Activated CD4-positive, alpha-beta T cell treated with anti-CD3 and anti-CD28 coated beads for 24 hours (primary cell): Measurements from ENCODE around the gene ZDHHC18.
"Not testable (repeated sequence)": the region's sequence is repeated elsewhere in the genome, so short reads cannot be mapped to it uniquely, and the experiment has no call there.

ENCODE experiments used
- DNase-seq, 2 donors: peaks; one replicate each; pipeline ENCODE4 v3.0.0-alpha.2; 2020; ENCODE audit warnings: low read depth in 2 of 2

The ZDHHC18 gene

GRCh38 chr1:26791148-26791547 is 35.3 kb upstream of the ZDHHC18 start:
- DNase-seq, result no peak

GRCh38 chr1:26791626-26792025 is 34.9 kb upstream of the ZDHHC18 start:
- no peak for DNase-seq

DNA sequence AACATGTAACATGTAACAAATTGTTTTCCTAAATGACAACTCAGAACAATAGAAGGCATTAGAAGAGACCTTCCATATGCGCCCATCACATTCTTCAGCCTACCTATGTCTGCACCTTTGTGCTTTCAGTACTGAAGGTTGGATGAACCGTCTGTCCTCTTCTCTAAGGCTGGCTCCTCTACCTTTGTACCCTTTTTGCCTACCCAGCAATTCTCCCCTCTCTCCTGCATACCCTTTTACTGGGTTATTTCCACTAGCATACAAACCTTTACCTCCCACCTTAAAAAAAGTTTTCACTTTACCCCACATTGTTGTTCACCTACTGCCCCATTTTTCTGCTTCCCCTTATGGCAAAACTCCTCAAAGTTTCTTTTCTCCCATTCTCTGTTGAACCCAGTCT is 33.6 kb upstream of the ZDHHC18 start:
- DNase-seq, result no peak

GRCh38 chr1:26794391-26794790 is 32.1 kb upstream of the ZDHHC18 start:
- no peak for DNase-seq

DNA sequence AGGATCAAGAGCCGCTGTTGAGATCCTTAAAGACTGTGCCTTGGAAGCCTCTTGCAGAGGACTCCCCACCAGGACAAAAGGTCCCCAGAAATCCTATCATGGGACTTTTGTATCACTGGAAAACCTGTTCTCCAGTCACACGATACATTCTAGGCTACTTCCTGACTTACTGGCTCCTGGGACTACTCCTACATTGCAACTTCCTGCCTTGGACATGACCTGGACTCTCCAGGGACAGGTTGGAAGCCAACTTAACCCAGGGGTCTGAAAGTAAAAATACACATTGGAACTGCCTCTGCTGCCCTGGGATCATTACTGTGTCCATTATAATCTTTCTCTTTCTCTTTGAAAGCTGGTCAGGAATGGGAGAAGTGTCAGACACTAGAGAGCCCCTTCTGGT is 28.9 kb upstream of the ZDHHC18 start:
- DNase-seq, result no peak

- no peak for DNase-seq
These were observed 26.9 kb upstream of the ZDHHC18 start for GRCh38 chr1:26799479-26800142.

DNA sequence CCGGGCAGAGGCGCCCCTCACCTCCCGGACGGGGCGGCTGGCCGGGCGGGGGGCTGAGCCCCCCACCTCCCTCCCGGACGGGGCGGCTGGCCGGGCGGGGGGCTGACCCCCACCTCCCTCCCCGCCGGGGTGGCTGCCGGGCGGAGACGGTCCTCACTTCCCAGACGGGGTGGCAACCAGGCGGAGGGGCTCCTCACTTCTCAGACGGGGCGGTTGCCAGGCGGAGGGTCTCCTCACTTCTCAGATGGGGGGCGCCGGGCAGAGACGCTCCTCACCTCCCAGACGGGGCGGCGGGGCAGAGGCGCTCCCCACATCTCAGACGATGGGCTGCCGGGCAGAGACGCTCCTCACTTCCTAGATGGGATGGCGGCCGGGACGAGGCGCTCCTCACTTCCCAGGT is 22.6 kb upstream of the ZDHHC18 start:
- DNase-seq, result not testable (repeated sequence)

GRCh38 chr1:26810105-26810504 is 16.4 kb upstream of the ZDHHC18 start:
- DNase-seq, result peak; percentile 59 to 67

GRCh38 chr1:26811057-26811456 is 15.4 kb upstream of the ZDHHC18 start:
- no peak for DNase-seq

- DNase-seq, result no peak
These were observed 14.8 kb upstream of the ZDHHC18 start for GRCh38 chr1:26811708-26812107.

DNA sequence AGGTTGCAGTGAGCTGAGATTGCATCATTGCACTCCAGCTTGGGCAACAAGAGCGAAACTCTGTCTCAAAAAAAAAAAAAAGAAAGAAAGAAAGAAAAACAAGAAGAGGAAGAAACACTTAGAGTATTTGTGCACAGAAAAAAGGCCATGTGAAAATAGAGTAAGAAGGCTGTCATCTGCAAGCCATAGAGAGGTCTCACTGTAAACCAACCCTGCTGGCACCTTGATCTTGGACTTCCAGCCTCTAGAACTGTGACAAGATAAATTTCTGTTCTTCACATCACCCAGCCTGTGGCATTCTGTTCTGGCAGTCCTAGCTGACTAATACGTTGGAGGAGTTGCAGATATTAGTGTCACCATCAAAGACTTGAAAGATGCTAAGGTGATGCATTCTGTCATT is 12.1 kb upstream of the ZDHHC18 start:
- DNase-seq, result no peak

DNA sequence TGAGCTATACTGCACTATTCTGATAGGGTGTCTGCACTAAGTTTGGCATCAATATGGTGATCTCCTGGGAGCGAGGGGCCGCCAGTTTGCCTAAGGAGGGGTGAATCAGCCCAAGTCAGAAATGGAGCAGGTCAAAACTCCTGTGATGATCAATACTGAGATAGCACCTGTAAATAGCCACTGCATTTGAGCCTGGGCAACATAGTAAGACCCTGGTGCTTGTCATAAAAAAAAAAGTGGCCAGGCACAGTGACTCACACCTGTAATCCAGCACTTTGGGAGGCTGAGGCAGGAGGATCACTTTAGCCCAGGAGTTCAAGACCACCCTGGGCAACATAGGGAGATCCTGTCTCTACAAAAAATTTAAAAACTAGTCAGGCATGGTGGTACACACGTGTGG is 11.6 kb upstream of the ZDHHC18 start:
- DNase-seq, result no peak

GRCh38 chr1:26820784-26821269 is 5.7 kb upstream of the ZDHHC18 start:
- DNase-seq, result no peak

DNA sequence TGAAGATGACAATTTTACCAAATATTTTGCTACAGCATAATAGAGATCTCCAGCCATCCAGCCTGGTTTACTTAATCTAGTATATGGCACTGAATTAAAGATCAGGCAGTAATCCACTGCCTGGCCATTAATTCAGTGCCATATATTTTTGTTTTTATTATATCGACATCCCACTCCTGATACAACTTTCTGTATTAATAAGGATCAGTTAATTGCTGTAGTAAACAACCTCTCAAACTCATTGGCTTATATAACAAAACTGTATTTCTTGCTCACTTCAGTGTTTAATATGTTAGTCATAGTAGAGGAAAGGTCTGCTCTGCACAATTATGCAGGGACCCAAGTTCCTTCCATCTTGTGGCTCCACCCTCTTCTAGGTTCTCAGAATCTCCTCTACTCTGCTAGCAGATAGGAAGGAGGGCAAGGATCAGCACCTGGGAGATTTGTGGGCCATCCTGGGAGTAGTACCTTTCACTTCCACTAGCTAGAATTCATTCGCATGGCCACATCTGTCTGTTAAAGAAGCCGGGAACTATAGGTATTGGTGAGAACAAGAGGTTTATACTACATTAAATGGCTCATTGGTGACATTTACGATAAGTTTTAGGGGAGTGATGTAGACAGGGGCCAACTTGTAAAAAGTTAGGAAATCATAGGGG is 3.6 kb upstream of the ZDHHC18 start:
- DNase-seq, result no peak

DNA sequence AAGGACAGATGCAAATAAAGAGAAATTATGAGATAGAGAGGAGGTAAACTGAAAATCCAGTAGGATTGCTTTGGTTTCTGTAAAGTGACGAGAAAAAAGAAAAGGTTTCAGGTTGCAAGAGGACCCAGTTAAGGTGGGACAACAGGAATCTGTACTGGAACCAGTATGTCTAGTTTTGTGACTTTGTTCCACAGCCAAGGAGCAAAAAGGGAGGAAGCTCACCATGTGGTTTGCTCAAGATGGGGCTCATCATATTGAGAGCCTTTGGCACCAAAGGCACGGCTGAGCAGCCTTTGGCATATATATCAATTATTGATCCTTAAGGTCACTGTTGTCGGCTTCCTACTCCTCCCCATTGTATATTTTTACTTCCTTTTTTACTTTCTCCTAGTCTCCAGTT is 1.8 kb upstream of the ZDHHC18 start:
- DNase-seq, result no peak

GRCh38 chr1:26827106-26827604 is 667 bp downstream of the ZDHHC18 start:
- no peak for DNase-seq

DNA sequence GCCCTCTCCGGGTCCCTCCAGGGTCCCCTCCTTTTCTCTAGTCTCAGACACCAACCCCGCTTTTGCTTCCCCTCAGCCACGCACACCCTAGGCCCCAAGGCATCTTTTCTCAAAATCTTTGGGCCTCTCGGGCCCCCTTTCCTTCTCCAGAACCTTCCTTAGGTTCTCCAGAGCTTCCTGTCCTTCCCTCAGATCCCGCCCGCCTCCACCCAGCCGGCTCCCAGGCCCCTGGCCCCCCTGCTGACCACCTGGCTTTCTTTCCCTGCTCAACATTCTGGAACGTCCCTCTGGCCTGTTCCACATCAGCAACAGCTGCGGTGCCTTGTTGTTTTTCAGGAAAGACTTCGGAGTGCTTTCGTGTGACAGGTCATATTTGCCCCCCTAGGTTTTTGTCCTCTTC is 1.2 kb downstream of the ZDHHC18 start:
- DNase-seq, result no peak

GRCh38 chr1:26828411-26828991 is 2.0 kb downstream of the ZDHHC18 start:
- no peak for DNase-seq

GRCh38 chr1:26829184-26829911 is 2.9 kb downstream of the ZDHHC18 start:
- DNase-seq, result no peak

DNA sequence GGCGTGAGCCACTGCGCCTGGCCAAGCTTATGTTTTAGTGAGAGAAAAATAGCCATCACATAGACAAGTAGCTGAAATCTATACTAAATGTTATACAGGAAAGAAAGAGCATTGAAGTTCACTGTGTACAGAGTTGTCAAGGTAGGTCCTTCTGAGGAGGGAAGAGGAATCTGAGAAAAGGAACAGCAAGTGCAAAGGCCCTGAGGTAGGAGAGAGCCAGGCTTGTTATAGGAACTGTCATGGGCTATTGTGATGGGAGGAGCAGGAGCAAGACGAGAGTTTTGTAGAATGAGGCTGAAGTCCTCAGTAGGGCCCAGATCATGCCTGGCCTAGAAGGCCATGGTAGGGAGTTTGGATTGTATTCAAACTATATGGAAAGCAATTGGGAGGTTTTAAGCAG is 4.6 kb downstream of the ZDHHC18 start:
- DNase-seq, result no peak

GRCh38 chr1:26831546-26832248 is 5.2 kb downstream of the ZDHHC18 start:
- no peak for DNase-seq
